ENCODE results near the gene ADRA2C. TPM values are rescaled to one million over a fixed set of nuclear protein-coding genes. Genes with fewer than 3 reads are reported as not detected.
A peak's percentile ranks its signal among the peaks of the same experiment; 100 is the strongest.

The ADRA2C gene
- total RNA-seq, 2 experiments from 2014 or later: not detected

DNA sequence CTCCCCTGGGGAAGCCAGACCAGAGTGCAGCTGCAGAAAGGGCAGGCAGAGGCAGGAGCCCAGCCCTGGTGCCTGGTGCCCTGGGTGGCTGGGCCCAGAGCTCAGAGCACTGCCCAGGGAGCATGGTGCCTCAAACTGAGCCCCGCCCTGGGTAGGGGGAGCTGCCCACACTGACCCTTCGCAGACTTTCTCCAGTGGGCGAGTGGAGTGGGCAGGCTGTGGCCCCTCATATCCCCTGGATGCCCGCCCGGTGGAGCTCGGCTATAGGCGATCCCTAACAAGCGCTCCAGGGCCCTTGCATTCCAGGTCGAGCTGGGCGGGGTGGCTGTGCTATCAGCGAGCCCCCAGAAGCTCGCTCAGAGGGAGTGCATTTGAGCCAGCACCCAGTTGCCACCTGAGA is 17.1 kb upstream of the ADRA2C start:
- H3K9me3 Mint-ChIP-seq (ENCODE audit: low read depth): peaks cover 2% of the 10 kb centered on the region
- ChIA-PET CTCF (interaction anchor here (0.5 kb wide), 1 partner anchor 1817 kb away, joined by 3 read pairs; no protein-coding TSS in a partner anchor), POLR2A (interaction anchor here (0.5 kb wide), 1 partner anchor 717 kb away, joined by 3 read pairs; no protein-coding TSS in a partner anchor)
- ATAC-seq: no peak
- peaks cover 34% of the 10 kb centered on the region for H3K27me3 Mint-ChIP-seq
- intact Hi-C loops (cut with DNase I, micrococcal nuclease): no loop called here
- no peak for DNase-seq
- H3K4me3 Mint-ChIP-seq: no peak overlapping the region
- H3K36me3 Mint-ChIP-seq (ENCODE audit: low read depth): no peaks in the 10 kb centered on the region
- H3K27ac Mint-ChIP-seq: no peak overlapping the region
- H3K4me1 Mint-ChIP-seq: no peaks in the 10 kb centered on the region

DNA sequence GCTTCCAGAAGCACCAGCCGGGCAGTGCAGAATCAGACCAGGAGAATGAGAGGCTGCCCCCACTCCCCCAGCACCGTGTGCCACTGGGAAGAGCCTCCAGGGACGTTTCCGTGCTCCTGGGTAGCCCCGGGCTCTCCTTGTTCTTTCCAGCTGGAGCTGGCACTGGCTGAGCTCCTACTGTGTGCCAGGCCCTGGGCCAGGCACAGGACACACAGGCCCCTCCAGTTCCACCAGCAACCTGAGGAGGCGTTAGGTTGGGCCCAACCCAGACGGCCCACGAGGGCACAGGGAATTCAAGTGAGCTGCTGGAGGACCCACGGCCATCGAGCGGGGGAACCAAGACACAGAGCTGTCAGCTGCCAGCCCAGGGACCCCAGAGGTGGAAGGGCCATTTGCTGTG is 15.9 kb upstream of the ADRA2C start:
- POLR2A ChIA-PET: no interaction called here
- Mint-ChIP-seq H3K9me3 (ENCODE audit: low read depth) (peaks cover 2% of the 10 kb centered on the region), H3K36me3 (ENCODE audit: low read depth) (no peaks in the 10 kb centered on the region), H3K27me3 (peaks cover 26% of the 10 kb centered on the region), H3K27ac (no peak overlapping the region), H3K4me3 (no peak overlapping the region), H3K4me1 (no peaks in the 10 kb centered on the region)
- intact Hi-C loops (cut with DNase I, micrococcal nuclease): no loop called here
- no peak for DNase-seq
- ATAC-seq: no peak
- CTCF ChIA-PET: no interaction called here

- intact Hi-C loops (cut with DNase I, micrococcal nuclease): no loop called here
- H3K4me1 Mint-ChIP-seq: no peaks in the 10 kb centered on the region
- ATAC-seq (no peak), DNase-seq (no peak)
- H3K4me3 Mint-ChIP-seq: no peak overlapping the region
- POLR2A ChIA-PET: no interaction called here
- H3K36me3 Mint-ChIP-seq (ENCODE audit: low read depth): no peaks in the 10 kb centered on the region
- no peaks in the 10 kb centered on the region for H3K9me3 Mint-ChIP-seq (ENCODE audit: low read depth)
- no peak overlapping the region for H3K27ac Mint-ChIP-seq
- peaks cover 16% of the 10 kb centered on the region for H3K27me3 Mint-ChIP-seq
- CTCF ChIA-PET: interaction anchor here (1.0 kb wide), 1 partner anchor 129 kb away, joined by 3 read pairs; no protein-coding TSS in a partner anchor
These were observed 14.2 kb upstream of the ADRA2C start for GRCh38 chr4:3752022-3752421.

- DNase-seq: no peak
- no peaks in the 10 kb centered on the region for H3K4me1 Mint-ChIP-seq
- H3K4me3 Mint-ChIP-seq: no peak overlapping the region
- no peak overlapping the region for H3K27ac Mint-ChIP-seq
- H3K36me3 Mint-ChIP-seq (ENCODE audit: low read depth): no peaks in the 10 kb centered on the region
- POLR2A ChIA-PET: no interaction called here
- intact Hi-C loops (cut with DNase I, micrococcal nuclease): no loop called here
- no peaks in the 10 kb centered on the region for H3K9me3 Mint-ChIP-seq (ENCODE audit: low read depth)
- CTCF ChIA-PET: no interaction called here
- ATAC-seq: no peak
- peaks cover 3% of the 10 kb centered on the region for H3K27me3 Mint-ChIP-seq
These were observed 12.3 kb upstream of the ADRA2C start for GRCh38 chr4:3753726-3754412.

DNA sequence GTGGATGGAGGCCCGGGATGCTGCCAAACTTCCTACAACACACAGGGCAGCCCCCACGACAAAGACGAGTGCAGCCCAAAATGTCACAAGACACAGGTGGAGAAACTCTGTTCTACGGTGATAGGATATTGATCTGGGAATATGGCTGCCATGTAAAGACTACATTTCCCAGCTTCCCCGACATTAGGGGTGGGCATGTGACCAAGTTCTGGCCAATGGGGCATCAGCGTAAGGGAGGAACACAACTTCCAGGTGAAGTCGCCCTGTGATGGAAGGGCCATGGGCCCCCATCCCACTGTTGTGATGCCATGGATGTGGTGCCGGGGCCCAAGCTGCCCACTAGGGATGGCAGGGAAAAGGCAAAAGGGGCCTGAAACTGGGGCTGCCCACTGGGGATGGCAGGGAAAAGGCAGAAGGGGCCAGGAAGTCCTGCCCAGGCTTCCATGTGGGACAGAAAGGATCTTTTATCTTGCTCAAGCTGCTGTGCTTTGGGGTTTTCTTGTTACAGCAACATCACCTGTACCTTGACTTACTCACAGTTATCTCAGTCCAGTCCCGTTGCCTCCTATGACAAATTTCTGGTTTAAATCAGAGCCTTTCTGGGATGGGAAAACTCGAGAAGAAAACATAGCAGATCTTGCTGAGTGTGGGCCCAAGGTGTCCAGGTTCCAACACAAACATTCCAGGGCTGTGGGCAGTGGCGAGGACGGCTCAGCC is 9.7 kb upstream of the ADRA2C start:
- intact Hi-C loops (cut with DNase I, micrococcal nuclease): no loop called here
- no peak for ATAC-seq
- no peaks in the 10 kb centered on the region for H3K36me3 Mint-ChIP-seq (ENCODE audit: low read depth)
- no peaks in the 10 kb centered on the region for H3K27me3 Mint-ChIP-seq
- POLR2A ChIA-PET: no interaction called here
- no peak overlapping the region for H3K27ac Mint-ChIP-seq
- CTCF ChIA-PET: no interaction called here
- H3K9me3 Mint-ChIP-seq (ENCODE audit: low read depth): no peaks in the 10 kb centered on the region
- no peak overlapping the region for H3K4me3 Mint-ChIP-seq
- no peaks in the 10 kb centered on the region for H3K4me1 Mint-ChIP-seq
- DNase-seq: no peak

DNA sequence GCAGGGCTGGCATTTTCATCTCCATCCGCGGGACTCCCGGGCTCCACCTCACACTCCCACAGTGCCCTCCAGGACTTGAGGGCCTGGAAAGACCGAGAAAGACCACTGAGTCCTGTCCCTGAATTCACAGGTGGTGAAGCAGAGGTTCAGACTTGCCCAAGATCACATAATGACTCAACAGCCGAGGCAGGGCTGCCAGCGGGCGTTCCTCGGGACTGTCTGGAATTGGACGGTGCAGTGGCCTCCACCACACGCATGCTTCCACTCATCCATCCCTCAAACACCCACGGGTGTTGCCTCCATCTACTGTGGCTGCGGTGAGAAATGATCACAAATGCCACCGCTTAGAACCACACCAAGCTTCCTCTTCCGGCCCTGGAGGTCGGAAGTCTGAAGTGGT is 6.9 kb upstream of the ADRA2C start:
- POLR2A ChIA-PET: no interaction called here
- Mint-ChIP-seq H3K27ac (no peak overlapping the region), H3K36me3 (ENCODE audit: low read depth) (no peaks in the 10 kb centered on the region), H3K4me1 (no peaks in the 10 kb centered on the region), H3K4me3 (no peak overlapping the region), H3K9me3 (ENCODE audit: low read depth) (no peaks in the 10 kb centered on the region), H3K27me3 (peaks cover 3% of the 10 kb centered on the region)
- DNase-seq: no peak
- intact Hi-C loops (cut with DNase I, micrococcal nuclease): no loop called here
- ATAC-seq: no peak
- CTCF ChIA-PET: interaction anchor here (1.0 kb wide), 1 partner anchor 121 kb away, joined by 4 read pairs; no protein-coding TSS in a partner anchor

DNA sequence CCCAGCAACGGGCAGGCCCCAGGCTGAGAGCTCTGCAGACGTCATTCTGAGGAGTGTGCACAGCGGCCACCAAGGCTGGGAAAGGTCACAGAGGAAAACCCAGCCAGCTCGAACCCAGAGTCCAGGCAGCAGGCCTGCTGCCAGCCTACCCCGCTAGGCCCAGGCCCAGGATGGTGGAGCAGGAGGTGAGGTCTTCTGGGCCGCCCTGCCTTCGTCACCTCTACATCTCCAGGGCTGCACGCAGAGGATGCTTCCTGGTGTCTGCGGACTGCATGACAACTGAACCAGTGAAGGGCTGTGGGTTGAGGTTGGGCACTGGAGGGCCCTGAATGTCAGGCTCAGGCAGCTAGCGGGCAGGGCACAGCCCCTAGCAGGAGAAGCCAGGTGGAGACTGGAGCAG is 5.8 kb upstream of the ADRA2C start:
- H3K27ac Mint-ChIP-seq: no peak overlapping the region
- POLR2A ChIA-PET: no interaction called here
- no peaks in the 10 kb centered on the region for H3K36me3 Mint-ChIP-seq (ENCODE audit: low read depth)
- H3K9me3 Mint-ChIP-seq (ENCODE audit: low read depth): no peaks in the 10 kb centered on the region
- ATAC-seq (no peak), DNase-seq (no peak)
- H3K4me3 Mint-ChIP-seq: no peak overlapping the region
- intact Hi-C loops (cut with DNase I, micrococcal nuclease): no loop called here
- peaks cover 10% of the 10 kb centered on the region for H3K27me3 Mint-ChIP-seq
- CTCF ChIA-PET: interaction anchor here (1.0 to 1.3 kb wide), 2 partner anchors 120 kb away, joined by 4 read pairs; no protein-coding TSS in a partner anchor
- no peaks in the 10 kb centered on the region for H3K4me1 Mint-ChIP-seq

DNA sequence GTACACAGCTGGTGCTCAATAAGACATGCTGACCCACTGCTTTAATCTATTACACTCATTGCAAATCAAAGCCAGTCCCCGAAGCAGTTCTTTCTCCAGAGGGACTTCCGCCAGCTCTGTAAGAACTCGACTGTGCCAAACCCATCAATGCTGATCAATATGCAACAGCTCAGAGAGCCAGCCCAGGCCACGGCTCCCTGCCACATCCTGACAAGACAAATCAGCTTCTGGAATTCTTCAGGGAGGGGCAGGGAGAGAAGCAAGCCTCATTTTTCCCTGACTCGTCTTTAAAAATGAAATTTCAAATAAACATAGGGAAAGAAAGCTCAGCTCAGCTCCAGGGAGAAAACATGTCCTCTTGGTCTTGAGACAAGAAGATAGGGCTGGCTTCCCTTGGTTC is 5.3 kb upstream of the ADRA2C start:
- no peak for DNase-seq
- intact Hi-C loops (cut with DNase I, micrococcal nuclease): no loop called here
- H3K4me1 Mint-ChIP-seq: no peaks in the 10 kb centered on the region
- H3K9me3 Mint-ChIP-seq (ENCODE audit: low read depth): no peaks in the 10 kb centered on the region
- H3K27ac Mint-ChIP-seq: no peak overlapping the region
- peaks cover 10% of the 10 kb centered on the region for H3K27me3 Mint-ChIP-seq
- H3K36me3 Mint-ChIP-seq (ENCODE audit: low read depth): no peaks in the 10 kb centered on the region
- ChIA-PET POLR2A (no interaction called here), CTCF (interaction anchor here (1.3 kb wide), 1 partner anchor 120 kb away, joined by 4 read pairs; no protein-coding TSS in a partner anchor)
- ATAC-seq: no peak
- no peak overlapping the region for H3K4me3 Mint-ChIP-seq

GRCh38 chr4:3762264-3762663 is 3.9 kb upstream of the ADRA2C start:
- POLR2A ChIA-PET: no interaction called here
- peaks cover 15% of the 10 kb centered on the region for H3K27me3 Mint-ChIP-seq
- intact Hi-C loops (cut with DNase I, micrococcal nuclease): no loop called here
- H3K4me3 Mint-ChIP-seq: no peak overlapping the region
- no peaks in the 10 kb centered on the region for H3K36me3 Mint-ChIP-seq (ENCODE audit: low read depth)
- H3K27ac Mint-ChIP-seq: no peak overlapping the region
- no peaks in the 10 kb centered on the region for H3K9me3 Mint-ChIP-seq (ENCODE audit: low read depth)
- DNase-seq: no peak
- no peak for ATAC-seq
- CTCF ChIA-PET: no interaction called here
- H3K4me1 Mint-ChIP-seq: peaks cover 5% of the 10 kb centered on the region

DNA sequence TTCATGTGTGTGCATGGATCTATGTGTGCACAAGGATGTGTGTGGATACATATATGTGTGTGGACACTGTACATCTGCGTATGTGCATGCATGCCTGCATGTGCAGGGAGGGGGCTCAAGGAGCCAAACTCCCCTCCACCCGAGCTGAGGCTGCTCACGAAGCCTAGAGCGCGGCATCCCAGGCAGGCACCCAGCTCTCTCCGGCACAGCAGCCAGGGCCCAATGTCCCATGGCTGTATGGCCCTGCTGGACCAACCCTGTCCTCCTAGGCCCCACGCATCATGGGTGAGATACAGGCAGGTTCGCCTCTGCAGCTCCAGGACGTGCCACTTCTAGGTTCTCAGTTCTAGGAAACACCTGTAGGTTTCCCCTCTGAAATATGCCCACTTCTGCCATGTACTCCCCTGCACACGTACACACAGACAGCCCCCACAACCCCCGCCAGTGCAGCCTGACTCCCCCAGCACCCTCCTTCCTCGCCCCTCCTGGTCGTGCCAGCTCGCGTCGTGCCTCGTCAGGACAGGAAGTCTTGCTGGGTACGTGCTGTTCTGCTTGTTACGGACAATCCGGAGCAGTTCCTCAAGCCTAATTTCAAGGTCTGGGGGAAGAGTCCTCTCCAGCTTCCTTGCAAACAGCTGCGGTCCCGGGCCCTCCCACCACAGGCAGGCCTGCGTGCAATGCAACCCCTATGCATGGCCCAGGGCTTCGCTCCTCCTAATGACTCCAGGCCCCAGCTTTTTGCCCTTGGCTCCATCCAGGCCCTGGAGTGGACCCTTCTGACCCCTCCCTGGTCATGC is 3.2 kb upstream of the ADRA2C start:
- ChIA-PET POLR2A (no interaction called here), CTCF (no interaction called here)
- no peak overlapping the region for H3K4me3 Mint-ChIP-seq
- no peak for ATAC-seq
- H3K27me3 Mint-ChIP-seq: peaks cover 18% of the 10 kb centered on the region
- H3K27ac Mint-ChIP-seq: no peak overlapping the region
- peaks cover 2% of the 10 kb centered on the region for H3K36me3 Mint-ChIP-seq (ENCODE audit: low read depth)
- intact Hi-C loops (cut with DNase I, micrococcal nuclease): no loop called here
- DNase-seq: no peak
- no peaks in the 10 kb centered on the region for H3K9me3 Mint-ChIP-seq (ENCODE audit: low read depth)
- H3K4me1 Mint-ChIP-seq: peaks cover 8% of the 10 kb centered on the region

GRCh38 chr4:3765271-3766035 is 732 bp upstream of the ADRA2C start:
- ChIA-PET CTCF (interaction anchor here (0.6 to 1.9 kb wide), 3 partner anchors 20 to 402 kb away, joined by 3 to 4 read pairs (median 3); no protein-coding TSS in a partner anchor), POLR2A (no interaction called here)
- intact Hi-C loops (cut with DNase I, micrococcal nuclease): loop anchor here (5.0 kb wide), 2 partner anchors 117 to 1092 kb away; partner anchors contain the start of gene MSX1 (in 1 of the 2)
- ATAC-seq (peak; percentile 78), DNase-seq (peak; percentile 35)
- Mint-ChIP-seq H3K9me3 (ENCODE audit: low read depth) (no peaks in the 10 kb centered on the region), H3K27me3 (peaks cover 25% of the 10 kb centered on the region), H3K27ac (no peak overlapping the region), H3K4me3 (no peak overlapping the region), H3K36me3 (ENCODE audit: low read depth) (peaks cover 2% of the 10 kb centered on the region), H3K4me1 (peaks cover 8% of the 10 kb centered on the region)
